22Rv1 (cell line): ENCODE measurements around the gene NAXD.

ENCODE experiments used
- H3K27ac ChIP-seq: fragments of 450-650 bp; 2 replicates; pipeline ENCODE4 v1.5.1; 2017
- ZFX ChIP-seq: fragments of 450-650 bp; IDR thresholded peaks from 2 replicates; pipeline ENCODE4 v1.6.1; 2017; ENCODE audit warnings: antibody characterized with exemption, borderline replicate concordance
- TF ChIP-seq, protein P1 (sequence below): fragments of 450-650 bp; IDR thresholded peaks from 2 replicates; pipeline ENCODE4 v1.5.1; 2017; ENCODE audit warnings: mild to moderate bottlenecking

Gene NAXD

DNA sequence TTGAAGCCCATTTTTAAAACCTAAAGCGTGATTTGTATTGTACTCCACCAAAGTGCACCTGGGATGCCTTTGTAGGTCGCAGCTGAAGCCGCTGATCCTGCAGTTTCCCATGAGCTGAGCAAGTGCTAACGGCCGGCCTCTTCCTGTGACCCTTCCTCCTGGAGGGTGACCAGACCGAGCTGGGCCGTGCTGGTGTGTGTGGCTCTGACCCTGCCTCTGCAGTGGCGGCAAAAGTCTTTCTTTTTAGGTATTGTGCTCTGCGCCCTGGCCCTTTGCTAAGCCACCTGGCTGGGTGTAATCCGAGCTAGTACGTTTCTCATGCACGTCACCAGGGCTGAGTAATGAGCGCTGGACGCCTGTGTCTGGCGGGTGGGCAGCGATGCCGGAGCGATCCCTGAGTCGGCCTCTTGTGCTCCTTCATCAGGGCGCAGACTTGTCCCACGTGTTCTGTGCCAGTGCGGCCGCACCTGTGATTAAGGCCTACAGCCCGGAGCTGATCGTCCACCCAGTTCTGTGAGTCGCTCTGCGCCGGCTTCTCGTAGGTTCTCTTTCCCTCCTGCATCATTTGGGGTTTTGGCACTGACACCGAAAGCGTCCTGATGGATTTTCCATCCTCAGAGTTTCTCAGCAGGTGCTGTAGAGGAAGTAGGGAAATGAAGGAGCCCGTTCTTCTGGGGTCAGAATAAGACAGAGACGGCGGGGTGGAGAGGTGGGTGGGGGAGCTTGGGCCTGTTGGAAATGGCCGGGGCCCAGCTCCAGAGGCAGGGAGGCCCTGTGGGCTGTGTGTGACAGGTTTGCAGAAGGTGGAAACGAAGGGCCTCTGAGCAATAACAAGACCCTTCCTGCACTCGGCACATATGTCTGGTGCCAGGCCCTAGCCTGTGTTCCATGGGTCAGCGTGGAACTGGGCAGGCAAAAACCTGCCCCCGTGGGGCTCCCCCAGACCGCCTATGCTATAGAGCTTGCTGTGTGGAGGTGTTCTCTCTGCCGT lies 9.7 kb downstream of the NAXD start:
- no peak for TF ChIP-seq ZFX
- TF ChIP-seq, protein P1, sequence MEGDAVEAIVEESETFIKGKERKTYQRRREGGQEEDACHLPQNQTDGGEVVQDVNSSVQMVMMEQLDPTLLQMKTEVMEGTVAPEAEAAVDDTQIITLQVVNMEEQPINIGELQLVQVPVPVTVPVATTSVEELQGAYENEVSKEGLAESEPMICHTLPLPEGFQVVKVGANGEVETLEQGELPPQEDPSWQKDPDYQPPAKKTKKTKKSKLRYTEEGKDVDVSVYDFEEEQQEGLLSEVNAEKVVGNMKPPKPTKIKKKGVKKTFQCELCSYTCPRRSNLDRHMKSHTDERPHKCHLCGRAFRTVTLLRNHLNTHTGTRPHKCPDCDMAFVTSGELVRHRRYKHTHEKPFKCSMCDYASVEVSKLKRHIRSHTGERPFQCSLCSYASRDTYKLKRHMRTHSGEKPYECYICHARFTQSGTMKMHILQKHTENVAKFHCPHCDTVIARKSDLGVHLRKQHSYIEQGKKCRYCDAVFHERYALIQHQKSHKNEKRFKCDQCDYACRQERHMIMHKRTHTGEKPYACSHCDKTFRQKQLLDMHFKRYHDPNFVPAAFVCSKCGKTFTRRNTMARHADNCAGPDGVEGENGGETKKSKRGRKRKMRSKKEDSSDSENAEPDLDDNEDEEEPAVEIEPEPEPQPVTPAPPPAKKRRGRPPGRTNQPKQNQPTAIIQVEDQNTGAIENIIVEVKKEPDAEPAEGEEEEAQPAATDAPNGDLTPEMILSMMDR, result no peak
- H3K27ac ChIP-seq, result no peak overlapping the region

DNA sequence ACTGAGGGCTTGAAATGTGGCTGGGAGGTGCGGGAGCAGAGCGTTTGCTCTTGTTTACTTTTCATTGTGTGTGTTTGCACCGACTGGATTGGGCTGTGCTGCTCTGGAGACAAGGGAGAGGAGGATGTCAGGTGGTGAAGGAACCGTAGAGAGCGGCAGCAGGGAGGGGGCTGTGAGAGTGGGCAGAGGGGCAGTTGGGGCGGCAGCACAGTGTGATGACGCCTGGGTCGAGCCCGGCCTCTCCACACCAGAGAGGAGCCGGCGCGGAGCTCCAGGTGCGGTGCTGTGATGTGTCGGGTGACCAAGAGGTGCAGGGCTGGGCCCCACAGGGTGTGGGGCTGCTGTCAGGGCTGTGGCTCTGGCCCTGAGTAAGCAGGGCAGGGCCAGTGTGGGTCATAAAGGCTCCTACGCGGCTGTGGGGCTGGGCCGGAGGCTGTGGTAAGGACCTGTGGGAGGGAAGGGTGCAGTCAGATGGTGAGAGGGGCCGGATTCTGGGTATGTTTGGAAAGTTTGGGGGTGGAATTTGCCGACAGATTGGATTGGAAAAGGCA lies 10.5 kb downstream of the NAXD start:
- no peak for TF ChIP-seq ZFX
- TF ChIP-seq, protein P1, result no peak

DNA sequence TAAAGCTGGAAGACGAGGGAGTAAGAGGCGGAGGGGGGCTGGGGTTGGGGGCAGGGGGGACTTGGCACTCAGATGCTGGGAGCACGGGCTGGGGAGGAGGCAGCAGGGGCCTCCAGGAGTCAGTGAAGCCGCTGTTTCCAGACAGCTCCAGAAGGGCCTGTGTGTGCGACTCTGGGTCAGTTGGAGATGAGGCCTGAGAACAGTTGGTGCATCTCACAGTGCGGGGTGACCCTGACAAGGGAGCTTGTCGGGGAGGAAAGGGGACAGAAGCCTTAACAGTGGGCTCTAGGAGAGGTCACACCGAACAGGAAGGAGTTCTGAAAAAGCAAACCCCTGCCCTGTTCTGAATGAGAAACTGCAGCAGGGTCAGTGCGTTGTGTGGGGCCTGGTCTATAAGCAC lies 11.2 kb downstream of the NAXD start:
- no peak for TF ChIP-seq ZFX
- TF ChIP-seq, protein P1, result no peak
- H3K27ac ChIP-seq, result no peak overlapping the region

More for the DNA sequence above, 10.5 kb downstream of the NAXD start:
- H3K27ac ChIP-seq, result no peak overlapping the region

DNA sequence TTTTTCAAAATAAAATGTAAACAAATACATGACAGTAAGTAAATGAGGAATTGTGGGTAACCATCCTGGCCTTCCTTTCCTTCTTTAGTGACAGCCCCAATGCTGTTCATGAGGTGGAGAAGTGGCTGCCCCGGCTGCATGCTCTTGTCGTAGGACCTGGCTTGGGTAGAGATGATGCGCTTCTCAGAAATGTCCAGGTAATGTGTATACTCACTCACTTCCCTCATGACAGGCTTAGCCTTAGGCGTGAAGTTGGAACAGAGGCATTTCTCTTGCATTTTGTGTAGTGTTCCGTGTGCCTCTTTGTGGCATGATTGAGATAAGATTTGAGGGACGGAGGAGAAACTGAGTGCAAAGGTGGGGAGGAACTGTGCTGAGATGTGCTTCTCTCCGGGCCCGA lies 12.0 kb downstream of the NAXD start:
- TF ChIP-seq, protein P1, result no peak
- no peak for TF ChIP-seq ZFX
- H3K27ac ChIP-seq, result no peak overlapping the region

DNA sequence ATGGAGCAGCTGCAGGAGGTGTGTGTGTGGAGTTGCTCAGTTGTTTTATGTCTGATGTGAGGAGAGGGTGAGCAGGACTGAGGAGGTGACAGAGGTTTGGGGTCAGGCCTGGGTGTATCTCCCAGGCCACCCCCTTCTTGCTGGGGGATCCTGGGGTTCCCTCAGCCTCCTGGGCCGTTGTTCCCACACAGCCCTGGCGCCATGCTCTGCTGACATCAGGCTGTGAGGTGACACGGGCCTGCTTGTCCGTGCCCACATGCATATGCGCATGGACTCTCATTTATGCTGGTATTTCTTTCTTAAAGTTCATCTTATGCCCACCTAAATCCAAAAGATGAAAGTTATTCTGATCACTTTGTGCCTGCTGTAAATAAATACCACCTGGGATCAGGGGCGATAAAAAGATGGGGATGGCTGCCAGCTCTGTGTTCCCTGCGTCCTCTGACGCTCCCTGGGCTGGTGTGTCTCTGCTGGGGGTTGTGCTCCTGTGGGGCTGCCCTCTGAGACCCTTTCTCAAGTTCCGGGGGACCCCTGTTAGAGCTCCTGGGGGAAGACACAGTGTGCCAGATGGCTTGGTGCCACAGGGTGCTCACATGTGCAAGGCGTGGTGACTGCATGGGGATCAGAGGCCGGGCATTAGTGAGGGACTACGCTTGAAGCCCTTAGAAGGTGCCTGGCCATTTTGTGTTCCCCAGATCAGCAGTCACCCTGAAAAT lies 12.6 kb downstream of the NAXD start:
- H3K27ac ChIP-seq, result no peak overlapping the region
- TF ChIP-seq, protein P1, result no peak
- no peak for TF ChIP-seq ZFX

DNA sequence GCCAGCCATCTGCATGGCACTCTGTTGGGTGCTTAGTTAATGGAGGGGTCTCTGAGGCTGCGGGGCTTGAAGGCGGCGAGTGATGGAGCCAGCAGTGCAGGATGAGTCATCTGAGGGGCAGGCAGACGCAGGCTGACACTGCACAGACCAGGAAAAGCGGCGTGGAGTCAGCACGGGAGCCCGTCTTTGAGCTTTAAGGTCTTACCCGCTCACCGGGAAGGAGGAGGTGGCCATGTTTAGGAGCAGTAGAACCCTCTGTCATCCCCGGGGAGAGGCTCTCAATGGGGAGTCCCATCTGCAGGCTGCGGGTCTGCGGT lies 13.1 kb downstream of the NAXD start:
- no peak overlapping the region for H3K27ac ChIP-seq
- TF ChIP-seq ZFX, result no peak
- TF ChIP-seq, protein P1, result no peak
